Bladder microvascular endothelial cell (primary cell): Measurements from ENCODE around the gene RGS4. TPM values are rescaled to one million over a fixed set of nuclear protein-coding genes. Genes with fewer than 3 reads are reported as not detected.

Source experiments
- total RNA-seq: library from RNA; depleted of rRNA; stranded (reverse); fragments of >200 nt; gene quantifications from 2 replicates; pipeline ENCODE4 v1.2.3, GENCODE V29; 2014

RGS4 gene
- 12.0 and 29.3 TPM in 2 replicates for total RNA-seq

DNA sequence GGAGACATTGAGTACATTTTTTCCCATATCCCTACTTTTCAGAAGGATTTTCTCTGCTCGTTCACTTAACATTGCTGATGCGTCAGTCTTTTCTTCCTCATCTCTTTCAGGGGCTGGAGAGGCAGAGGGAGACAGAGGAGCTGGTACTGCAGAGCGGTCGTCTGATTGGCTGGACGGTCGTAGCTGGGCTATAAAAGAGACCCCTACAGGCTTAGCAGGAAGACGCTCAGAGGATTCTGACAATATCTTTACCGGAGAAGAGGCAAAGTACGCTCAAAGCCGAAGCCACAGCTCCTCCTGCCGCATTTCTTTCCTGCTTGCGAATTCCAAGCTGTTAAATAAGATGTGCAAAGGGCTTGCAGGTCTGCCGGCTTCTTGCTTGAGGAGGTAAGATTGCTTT is at the start of gene RGS4:
Gene RGS4 (plus strand): TSS at position 220 of the 400 bp plus-strand sequence. CDS start 124 bp downstream, at position 344.

Other genes starting within 250 kb of the RGS4 start
- gene CCDC190, start 208.2 kb upstream of the RGS4 start, total RNA-seq, result 0.38 TPM in 1 of 2 replicates, not detected in the other
- 2.3 and 2.6 TPM in 2 replicates for gene RGS5, start 133.6 kb downstream of the RGS4 start, total RNA-seq